A549 (cell line): Measurements from ENCODE around the gene GGTLC3.
"Not testable (repeated sequence)": the region's sequence is repeated elsewhere in the genome, so short reads cannot be mapped to it uniquely, and the experiment has no call there.

Source experiments
- CEBPB ChIP-seq, 2 experiments: fragments of >200 bp in 1 of 2; sonication (Bioruptor Twin) in 1 of 2; formaldehyde crosslinking in 1 of 2; IDR thresholded peaks; 2 replicates each; pipeline ENCODE4 v1.6.1; 2012 to 2016
- CTCF ChIP-seq: fragments of >200 bp; sonication (Bioruptor Twin); formaldehyde crosslinking; IDR thresholded peaks from 3 replicates; pipeline ENCODE4 v1.5.1; 2016
- PHF8 ChIP-seq: fragments of 200-600 bp; sonication (generic); IDR thresholded peaks from 2 replicates; pipeline ENCODE4 v1.6.1; 2016; ENCODE audit warnings: low read depth, mild to moderate bottlenecking, antibody characterized with exemption, moderate library complexity, borderline replicate concordance
- POLR2A ChIP-seq: IDR thresholded peaks from 2 replicates; pipeline ENCODE4 v1.6.1; 2012; ENCODE audit warnings: mild to moderate bottlenecking, low read length
- RFX5 ChIP-seq: fragments of 450-650 bp; IDR thresholded peaks from 2 replicates; pipeline ENCODE4 v1.7.1; 2014; ENCODE audit warnings: antibody characterized with exemption, mild to moderate bottlenecking, moderate library complexity

- TF ChIP-seq CTCF; POLR2A; CEBPB (IDR thresholded peaks at IDR 0.05); RFX5; PHF8: not testable (repeated sequence)
Measured at GRCh38 chr22:18511327-18511726, 6.6 kb downstream of the GGTLC3 start.
